ENCODE data around the gene AEBP1.
A peak's percentile ranks its signal among the peaks of the same experiment; 100 is the strongest.

Gene AEBP1

DNA sequence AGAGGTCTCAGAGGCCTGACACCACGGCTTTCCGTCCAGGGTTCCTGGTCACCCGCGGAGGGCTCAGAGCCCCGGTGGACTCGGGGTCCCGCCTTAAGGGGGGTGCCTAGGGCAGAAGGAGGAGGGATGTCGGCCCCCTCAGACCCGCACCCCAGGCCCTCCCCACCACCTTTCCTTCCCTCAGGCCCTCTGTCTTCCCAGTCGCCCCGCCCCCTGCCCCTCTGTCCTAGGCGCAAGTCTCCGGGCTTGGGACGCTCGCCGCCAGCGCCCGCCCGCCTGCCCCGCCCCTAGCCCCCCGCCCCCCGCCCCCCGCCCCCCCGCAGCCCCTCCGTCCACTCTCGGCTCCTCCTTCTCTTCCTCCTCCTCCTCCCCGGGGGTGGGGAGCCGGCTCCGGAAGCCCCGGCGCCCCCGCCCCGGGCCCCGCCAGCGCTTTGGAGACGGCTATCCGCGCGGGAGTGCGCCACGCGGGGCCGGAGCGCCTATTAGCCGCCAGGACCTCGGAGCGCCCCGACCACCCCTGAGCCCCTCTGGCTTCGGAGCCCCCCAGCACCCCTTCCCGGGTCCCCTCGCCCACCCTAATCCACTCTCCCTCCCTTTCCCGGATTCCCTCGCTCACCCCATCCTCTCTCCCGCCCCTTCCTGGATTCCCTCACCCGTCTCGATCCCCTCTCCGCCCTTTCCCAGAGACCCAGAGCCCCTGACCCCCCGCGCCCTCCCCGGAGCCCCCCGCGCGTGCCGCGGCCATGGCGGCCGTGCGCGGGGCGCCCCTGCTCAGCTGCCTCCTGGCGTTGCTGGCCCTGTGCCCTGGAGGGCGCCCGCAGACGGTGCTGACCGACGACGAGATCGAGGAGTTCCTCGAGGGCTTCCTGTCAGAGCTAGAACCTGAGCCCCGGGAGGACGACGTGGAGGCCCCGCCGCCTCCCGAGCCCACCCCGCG lies at the start of gene AEBP1:
TSS of gene AEBP1 (plus strand) at position 423 of the 937 bp plus-strand sequence. CDS start at position 744, 321 bp downstream.
- peak; percentile 70 for DNase-seq

- DNase-seq = no peak
Measured at GRCh38 chr7:44056681-44057080, 47.5 kb upstream of the AEBP1 start.

GRCh38 chr7:44057181-44057848 lies 46.8 kb upstream of the AEBP1 start:
- DNase-seq = no peak

DNA sequence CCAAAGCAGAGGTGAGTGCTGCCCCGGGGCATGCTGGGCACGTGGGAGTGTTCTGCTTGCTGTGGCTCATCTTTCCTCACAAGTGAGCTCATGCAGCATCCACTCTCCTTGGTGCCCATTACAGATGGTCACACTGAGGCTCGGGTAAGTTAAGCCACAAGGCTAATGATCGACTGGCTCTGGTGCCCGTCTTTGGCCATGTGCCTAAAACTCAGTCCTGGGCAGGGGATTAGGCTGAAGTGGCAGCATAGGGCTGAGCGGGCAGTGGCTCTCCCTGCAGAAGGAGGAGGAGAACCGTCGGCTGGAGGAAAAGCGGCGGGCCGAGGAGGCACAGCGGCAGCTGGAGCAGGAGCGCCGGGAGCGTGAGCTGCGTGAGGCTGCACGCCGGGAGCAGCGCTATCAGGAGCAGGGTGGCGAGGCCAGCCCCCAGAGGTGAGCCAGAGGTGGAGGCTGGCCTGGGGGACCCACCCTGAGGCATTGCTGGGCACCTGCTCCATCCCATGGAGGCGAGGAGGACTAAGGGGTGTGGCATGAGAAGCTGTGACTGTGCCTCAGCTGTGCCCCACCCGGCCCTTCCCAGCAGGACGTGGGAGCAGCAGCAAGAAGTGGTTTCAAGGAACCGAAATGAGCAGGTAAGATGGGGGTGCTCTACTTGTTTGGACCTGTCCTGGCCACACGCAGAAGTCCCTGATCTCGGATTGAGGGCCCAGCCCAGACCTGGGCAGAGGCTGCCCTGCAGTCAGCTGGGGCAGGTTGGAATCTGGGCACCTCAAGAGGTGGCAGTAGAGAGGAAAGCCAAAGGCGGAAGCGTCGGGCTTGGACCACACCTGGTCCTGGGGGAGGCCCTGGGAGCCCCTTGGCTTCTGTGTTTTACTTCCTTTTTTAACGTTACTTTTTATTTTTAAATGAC lies 46.0 kb upstream of the AEBP1 start:
- DNase-seq = no peak

- DNase-seq = no peak
Measured at GRCh38 chr7:44058759-44059218, 45.4 kb upstream of the AEBP1 start.

GRCh38 chr7:44059219-44060090 lies 44.7 kb upstream of the AEBP1 start:
- DNase-seq = peak; percentile 41

DNA sequence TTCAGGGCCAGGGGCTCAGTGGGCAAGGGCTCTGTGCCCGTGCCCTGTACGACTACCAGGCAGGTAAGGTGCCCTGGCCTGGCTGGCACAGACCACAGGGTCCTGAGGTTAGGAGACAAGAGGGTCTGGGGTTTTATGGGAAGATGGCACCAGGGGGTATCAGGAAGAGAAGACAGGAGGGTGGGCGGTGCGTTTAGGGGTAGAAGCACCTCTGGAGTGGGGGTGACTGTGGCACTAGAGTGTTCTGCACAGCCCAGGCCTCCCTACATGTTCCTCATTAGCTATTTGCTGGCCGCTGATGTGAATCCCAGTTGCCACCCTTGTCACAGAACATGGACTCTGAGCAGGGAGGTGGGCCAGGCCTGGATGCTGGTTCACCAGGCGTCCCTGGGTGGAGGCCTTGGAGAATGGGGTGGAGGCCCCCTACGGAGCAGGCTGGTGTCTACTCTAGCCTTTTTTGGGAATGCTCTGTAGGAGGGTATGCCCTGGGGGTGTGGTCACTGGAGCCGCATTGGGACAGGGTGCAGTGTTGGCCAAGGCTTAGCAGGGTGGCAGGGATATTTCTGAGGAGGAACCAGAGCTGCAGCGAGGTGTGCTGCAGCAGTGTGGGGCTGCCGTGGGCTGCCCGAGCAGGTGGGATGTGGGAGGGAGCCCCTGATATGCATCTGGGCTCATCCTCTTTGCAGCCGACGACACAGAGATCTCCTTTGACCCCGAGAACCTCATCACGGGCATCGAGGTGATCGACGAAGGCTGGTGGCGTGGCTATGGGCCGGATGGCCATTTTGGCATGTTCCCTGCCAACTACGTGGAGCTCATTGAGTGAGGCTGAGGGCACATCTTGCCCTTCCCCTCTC lies 43.8 kb upstream of the AEBP1 start:
- DNase-seq = no peak

- peak; percentile 34 for DNase-seq
Measured at GRCh38 chr7:44060948-44061644, 43.0 kb upstream of the AEBP1 start.

DNA sequence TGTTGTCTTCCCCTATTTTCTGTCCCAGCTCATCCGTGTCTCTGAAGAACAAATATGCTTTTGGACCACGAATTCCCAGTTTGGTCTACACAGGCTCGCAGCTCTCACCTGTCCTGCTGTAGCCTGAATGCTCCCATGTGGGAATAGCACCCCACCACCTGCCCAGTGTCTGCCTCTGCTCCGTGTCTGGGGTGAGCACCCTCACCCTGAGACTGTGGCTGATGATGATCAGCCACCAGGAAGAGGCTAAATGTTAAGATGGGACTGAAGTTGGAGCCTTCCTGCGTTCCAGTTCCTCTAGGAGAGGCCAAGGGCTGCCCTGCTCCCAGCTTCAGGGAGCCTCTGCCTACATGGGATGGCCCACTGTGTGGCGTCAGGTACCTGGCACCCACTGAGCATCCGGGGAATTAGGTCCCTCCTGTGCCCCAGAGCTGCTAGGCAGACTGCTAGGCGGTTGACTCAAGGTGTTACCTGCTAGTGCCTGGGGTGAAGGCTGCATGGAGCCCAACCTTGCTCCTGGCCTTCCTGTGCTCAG lies 42.4 kb upstream of the AEBP1 start:
- no peak for DNase-seq

GRCh38 chr7:44062180-44062902 lies 41.8 kb upstream of the AEBP1 start:
- no peak for DNase-seq

DNA sequence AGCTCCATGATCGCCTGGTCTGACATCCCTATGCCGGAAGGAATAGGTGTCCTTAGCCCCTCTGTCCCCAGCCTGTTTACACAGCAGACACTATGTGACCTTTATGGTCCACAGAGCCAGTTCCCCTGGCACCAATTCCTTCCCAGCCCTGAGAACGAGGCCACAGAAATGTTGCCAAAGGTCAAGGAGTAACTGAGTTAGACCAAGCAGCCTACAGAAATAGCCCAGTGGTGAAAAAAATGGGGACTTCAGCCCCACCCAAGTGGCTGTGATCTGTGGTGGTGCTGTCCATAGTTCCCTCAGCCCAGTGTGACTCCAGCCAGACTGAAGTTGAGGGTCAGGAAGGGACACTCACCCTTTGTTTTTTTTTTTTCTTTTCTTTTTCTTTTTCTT lies 41.2 kb upstream of the AEBP1 start:
- peak; percentile 41 for DNase-seq

DNA sequence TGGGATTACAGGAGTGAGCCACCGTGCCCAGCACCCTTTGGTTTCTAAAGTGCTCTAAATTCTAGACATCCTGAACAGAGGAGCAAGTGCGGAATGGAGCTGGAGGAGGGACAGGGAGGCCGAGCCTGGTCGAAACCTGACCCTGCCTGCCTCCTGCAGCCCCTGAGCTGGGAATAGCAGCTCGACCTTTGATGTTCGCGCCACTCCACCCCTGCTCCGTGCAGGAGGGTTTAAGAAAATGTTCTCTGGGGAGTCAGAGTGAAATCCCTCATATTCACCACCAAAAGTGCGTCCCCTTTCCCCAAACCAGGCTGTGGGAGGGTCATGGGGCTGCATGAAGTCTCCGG lies 40.6 kb upstream of the AEBP1 start:
- peak; percentile 37 for DNase-seq

DNA sequence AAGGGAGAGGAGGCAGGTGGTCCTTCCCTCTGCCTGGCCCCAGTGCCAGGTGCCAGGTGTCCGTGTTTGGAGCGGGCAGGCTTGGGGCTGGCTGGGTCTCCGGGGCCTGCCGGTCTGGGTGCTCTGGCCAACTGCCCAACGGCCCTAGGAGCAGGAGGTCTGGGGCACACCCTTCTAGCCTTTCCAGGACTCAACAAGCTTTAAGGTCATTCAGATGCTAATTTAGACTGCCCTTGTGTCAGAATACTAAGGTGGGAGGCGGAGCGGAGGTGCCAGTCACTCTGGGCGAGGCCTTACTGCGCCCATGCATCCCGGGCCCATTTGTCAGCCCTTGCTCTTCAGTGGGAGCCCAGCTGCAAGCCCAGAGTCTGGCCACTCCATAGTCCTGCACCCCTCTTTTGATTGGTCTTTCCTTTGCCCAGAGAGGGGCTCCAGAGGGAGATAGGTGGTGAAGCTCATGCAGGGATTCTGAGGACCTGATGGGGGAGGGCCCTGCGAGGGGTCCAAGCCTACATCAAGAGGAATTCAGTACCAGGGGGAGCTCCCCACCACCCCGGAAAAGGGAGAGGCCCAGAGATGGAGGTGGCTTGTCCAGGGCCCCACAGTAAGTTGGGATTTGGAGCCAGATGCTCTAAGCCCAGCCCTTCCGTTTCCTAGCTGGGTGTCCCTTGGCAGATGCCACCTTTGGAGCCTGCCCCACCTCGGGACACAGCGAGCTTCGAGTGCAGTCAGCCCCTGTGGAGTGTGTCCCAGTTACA lies 40.1 kb upstream of the AEBP1 start:
- peak; percentile 47 for DNase-seq

- DNase-seq = no peak
Measured at GRCh38 chr7:44064791-44065430, 39.2 kb upstream of the AEBP1 start.

DNA sequence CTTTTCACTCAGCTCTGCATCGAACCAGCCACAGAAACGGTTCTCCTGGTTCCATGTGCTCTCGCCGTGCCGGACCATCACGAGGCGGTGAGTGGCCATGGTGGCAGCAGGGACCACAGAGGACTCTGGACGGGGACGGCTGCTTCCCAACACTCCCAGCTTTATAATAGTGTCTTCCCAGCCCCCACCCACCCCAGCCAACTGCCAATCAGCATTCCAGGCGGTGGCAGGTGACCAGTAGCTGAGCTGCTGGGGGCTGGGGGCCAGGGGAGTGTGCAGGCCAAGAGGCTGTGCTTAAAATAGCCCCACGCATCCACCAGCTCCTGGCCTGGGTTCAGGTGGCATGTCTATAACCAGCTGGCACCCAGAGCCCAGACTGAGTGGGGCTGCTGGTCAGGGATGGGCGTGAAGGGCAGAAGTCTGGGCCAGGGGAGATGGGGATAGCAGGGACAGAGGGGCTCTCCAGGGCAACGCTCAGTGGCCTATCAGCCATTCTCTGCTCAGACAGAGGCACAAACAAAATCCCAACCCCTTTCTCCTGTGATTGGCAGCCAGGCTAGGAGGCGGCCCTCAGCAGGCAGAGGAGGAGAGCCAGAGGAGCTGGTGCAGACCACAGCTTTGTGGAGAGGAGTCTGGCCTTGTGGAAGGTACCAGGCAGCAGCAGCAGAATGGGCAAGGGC lies 38.6 kb upstream of the AEBP1 start, which contains the start of gene PGAM2:
TSS of gene PGAM2 (minus strand) at position 137 of the 680 bp plus-strand sequence. CDS start at position 99, 38 bp downstream.
- DNase-seq = peak; percentile 75

DNA sequence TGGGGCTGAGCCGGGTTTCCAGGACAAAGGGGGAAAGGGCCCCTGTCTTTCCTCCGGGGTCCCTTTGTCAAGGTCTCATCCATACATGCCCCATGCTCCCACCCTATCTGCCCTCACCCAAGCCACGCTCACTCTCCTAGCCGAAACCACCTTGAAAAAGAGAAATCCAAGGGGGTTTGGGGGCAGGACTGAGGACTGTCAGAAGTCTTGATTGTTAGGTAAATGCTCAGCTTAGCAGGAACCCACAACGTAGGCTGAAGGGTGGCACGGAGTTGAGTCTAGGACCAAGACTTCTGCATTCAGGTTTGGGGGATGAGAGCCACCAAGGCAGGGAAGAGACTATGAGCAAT lies 38.1 kb upstream of the AEBP1 start:
- DNase-seq = peak; percentile 57

DNA sequence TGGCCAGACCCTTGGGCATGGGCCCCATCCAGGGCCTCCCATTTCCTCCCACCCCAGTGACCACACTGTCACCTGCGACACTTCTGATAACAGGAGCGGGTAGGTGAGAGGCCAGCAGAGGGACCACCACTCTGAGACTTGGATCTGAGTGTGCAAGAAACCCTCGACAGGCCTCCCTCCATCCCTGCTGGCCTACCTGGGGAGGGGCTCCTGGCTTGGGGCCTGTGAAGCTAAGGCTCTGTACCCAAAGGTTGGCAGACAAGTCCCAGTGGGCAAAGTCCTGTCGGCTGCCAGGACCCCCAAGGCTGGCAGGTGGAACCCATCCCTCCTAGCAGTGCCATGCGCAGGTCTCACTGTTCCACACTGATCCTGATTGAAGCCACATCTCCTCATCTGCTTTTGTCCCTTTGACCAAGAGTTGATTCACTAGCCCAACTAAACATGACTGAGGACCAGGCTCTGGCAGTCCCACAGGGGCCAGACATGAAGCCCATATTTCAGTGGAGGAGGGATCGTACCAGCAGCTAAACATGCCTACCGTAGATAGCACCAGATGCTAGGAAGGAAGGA lies 37.6 kb upstream of the AEBP1 start:
- DNase-seq = peak; percentile 46

Data from right forelimb (tissue), 1 donor.